Articular chondrocyte of knee joint (primary cell): Measurements from ENCODE around the gene GEN1. TPM values are rescaled to one million over a fixed set of nuclear protein-coding genes. Genes with fewer than 3 reads are reported as not detected.

Experiments
- total RNA-seq: library from RNA; depleted of rRNA; stranded (reverse); fragments of >200 nt; gene quantifications from 2 replicates; pipeline ENCODE4 v1.2.3, GENCODE V29; 2012

Gene GEN1, protein sequence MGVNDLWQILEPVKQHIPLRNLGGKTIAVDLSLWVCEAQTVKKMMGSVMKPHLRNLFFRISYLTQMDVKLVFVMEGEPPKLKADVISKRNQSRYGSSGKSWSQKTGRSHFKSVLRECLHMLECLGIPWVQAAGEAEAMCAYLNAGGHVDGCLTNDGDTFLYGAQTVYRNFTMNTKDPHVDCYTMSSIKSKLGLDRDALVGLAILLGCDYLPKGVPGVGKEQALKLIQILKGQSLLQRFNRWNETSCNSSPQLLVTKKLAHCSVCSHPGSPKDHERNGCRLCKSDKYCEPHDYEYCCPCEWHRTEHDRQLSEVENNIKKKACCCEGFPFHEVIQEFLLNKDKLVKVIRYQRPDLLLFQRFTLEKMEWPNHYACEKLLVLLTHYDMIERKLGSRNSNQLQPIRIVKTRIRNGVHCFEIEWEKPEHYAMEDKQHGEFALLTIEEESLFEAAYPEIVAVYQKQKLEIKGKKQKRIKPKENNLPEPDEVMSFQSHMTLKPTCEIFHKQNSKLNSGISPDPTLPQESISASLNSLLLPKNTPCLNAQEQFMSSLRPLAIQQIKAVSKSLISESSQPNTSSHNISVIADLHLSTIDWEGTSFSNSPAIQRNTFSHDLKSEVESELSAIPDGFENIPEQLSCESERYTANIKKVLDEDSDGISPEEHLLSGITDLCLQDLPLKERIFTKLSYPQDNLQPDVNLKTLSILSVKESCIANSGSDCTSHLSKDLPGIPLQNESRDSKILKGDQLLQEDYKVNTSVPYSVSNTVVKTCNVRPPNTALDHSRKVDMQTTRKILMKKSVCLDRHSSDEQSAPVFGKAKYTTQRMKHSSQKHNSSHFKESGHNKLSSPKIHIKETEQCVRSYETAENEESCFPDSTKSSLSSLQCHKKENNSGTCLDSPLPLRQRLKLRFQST
- total RNA-seq = 15.3 and 20.1 TPM in 2 replicates

DNA sequence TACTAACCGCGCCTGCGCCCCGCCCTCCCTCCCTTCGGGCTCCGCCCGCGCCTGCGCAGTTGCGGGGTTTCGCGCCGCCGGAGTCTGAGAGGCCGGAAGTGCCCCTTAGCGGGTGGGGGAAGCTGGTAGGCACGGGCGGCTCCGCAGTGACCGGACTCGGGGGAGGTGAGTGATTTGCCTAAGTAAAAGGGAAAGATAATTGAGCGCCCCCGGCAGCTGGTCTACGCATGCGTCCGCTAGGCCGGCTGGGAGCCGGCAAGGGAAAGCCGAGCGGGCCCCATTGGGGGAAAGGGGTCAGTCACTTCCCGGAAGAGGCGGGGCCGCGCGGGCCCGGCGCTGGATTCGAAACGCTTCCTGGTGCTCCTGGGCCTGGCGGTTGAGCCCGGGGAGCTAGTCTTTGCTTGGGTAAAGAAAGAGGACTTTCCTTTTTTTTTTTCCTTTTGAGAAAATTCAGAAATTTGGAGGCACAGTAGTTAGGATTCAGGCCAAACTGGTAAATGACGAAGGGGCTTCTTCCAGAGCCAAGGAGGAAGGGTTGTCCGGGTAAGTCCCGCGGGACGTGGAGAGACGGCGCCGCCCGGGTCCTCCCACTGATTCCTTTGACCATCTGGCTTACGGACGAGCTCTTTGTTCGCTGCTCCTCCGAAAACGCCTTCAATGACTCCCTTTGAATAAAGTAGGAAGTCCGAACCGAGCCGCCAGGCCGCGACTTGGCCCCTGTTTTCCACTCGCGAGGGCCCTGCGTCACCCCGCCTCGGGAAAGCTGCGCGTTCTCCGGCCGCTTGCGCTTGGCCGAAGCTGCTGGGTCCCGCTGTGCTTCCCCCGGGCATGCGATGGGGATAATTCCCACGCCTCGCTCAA, at the start of gene GEN1, which contains the start of gene SMC6:
GEN1 (plus strand) TSS at position 336 of the 861 bp plus-strand sequence. CDS start 5,806 bp downstream, outside the sequence.
SMC6 (minus strand) TSS at position 8 of the 861 bp plus-strand sequence. CDS start 7,864 bp downstream, outside the sequence.

DNA sequence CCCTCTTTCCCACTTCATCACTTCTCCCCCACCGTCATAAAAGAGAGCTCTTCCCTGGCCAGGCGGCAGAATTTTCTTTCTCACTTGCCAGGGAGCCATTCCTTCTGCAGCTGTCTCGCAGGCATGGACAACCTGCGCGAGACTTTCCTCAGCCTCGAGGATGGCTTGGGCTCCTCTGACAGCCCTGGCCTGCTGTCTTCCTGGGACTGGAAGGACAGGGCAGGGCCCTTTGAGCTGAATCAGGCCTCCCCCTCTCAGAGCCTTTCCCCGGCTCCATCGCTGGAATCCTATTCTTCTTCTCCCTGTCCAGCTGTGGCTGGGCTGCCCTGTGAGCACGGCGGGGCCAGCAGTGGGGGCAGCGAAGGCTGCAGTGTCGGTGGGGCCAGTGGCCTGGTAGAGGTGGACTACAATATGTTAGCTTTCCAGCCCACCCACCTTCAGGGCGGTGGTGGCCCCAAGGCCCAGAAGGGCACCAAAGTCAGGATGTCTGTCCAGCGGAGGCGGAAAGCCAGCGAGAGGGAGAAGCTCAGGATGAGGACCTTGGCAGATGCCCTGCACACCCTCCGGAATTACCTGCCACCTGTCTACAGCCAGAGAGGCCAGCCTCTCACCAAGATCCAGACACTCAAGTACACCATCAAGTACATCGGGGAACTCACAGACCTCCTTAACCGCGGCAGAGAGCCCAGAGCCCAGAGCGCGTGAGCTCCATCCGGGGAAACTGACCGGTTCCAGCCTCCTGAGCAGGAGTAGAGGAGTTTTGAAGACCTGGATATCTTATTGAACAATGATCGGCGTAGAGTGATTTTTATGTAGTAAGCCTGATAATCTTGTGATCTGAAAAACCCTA, 62.7 kb downstream of the GEN1 start, which contains the start of gene MSGN1:
MSGN1 (plus strand) TSS at position 65 of the 850 bp plus-strand sequence; CDS start at position 124, 59 bp downstream.

Other genes starting within 250 kb of the GEN1 start
- gene RAD51AP2, start 235.7 kb upstream of the GEN1 start, total RNA-seq = under 0.01 TPM in 1 of 2 replicates, not detected in the other
- 0.11 and 0.13 TPM in 2 replicates for gene VSNL1, start 213.4 kb upstream of the GEN1 start, total RNA-seq
- gene SMC6, start 328 bp upstream of the GEN1 start, total RNA-seq = 27.7 and 31.2 TPM in 2 replicates
- not detected in 2 replicates for gene MSGN1, start 62.3 kb downstream of the GEN1 start, total RNA-seq
- 1.0 and 1.2 TPM in 2 replicates for gene KCNS3, start 124.5 kb downstream of the GEN1 start, total RNA-seq